Fibroblast of villous mesenchyme (primary cell): ENCODE measurements around the gene GPR37L1. TPM values are rescaled to one million over a fixed set of nuclear protein-coding genes. Genes with fewer than 3 reads are reported as not detected.

ENCODE experiments used
- DNase-seq: peaks from one replicate; pipeline ENCODE4 v3.0.0-alpha.2; 2010; ENCODE audit warnings: low read depth
- H3K4me3 ChIP-seq: 2 replicates; pipeline ENCODE4 v1.5.1; 2011; ENCODE audit warnings: low read depth, mild to moderate bottlenecking, low read length
- total RNA-seq: library from RNA; depleted of rRNA; stranded (reverse); fragments of >200 nt; gene quantifications from 2 replicates; pipeline ENCODE4 v1.2.3, GENCODE V29; 2012
- TF ChIP-seq, protein P1 (sequence below): IDR thresholded peaks from 2 replicates; pipeline ENCODE4 v1.5.1; 2012; ENCODE audit warnings: low read depth, mild to moderate bottlenecking, low read length; ENCODE audit not compliant: insufficient read depth

GPR37L1 gene
- total RNA-seq, 1 donor: under 0.01 TPM

GRCh38 chr1:202154766-202155477, 32.2 kb downstream of the GPR37L1 start:
- no peak overlapping the region for H3K4me3 ChIP-seq
- TF ChIP-seq, protein P1, sequence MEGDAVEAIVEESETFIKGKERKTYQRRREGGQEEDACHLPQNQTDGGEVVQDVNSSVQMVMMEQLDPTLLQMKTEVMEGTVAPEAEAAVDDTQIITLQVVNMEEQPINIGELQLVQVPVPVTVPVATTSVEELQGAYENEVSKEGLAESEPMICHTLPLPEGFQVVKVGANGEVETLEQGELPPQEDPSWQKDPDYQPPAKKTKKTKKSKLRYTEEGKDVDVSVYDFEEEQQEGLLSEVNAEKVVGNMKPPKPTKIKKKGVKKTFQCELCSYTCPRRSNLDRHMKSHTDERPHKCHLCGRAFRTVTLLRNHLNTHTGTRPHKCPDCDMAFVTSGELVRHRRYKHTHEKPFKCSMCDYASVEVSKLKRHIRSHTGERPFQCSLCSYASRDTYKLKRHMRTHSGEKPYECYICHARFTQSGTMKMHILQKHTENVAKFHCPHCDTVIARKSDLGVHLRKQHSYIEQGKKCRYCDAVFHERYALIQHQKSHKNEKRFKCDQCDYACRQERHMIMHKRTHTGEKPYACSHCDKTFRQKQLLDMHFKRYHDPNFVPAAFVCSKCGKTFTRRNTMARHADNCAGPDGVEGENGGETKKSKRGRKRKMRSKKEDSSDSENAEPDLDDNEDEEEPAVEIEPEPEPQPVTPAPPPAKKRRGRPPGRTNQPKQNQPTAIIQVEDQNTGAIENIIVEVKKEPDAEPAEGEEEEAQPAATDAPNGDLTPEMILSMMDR: peak; percentile 63
- peak; percentile 80 for DNase-seq

DNA sequence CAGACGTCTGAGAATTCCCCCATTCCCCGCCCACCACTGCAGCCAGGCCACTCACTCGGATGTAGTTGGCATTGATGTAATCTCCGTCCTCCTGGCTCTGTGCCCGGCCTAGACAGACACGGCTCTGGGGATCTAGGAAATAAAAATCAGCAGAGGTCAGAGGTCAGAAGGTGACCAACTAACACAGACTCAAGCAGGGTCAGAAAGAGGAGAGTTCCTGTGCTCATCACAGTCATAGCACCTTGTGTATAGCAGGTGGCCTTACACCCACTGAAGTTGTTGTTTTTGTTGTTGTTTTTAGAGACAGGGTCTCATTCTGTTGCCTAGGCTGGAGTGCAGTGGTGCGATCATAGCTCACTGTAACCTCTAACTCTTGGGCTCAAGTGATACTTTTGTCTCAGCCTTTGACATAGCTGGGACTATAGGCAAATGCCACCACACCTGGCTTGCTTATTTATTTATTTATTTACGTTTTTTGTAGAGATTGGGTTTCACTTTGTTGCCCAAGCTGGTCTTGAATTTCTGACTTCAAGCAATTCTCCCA, 32.8 kb downstream of the GPR37L1 start:
- TF ChIP-seq, protein P1: no peak
- H3K4me3 ChIP-seq: no peak overlapping the region
- peak; percentile 24 for DNase-seq

DNA sequence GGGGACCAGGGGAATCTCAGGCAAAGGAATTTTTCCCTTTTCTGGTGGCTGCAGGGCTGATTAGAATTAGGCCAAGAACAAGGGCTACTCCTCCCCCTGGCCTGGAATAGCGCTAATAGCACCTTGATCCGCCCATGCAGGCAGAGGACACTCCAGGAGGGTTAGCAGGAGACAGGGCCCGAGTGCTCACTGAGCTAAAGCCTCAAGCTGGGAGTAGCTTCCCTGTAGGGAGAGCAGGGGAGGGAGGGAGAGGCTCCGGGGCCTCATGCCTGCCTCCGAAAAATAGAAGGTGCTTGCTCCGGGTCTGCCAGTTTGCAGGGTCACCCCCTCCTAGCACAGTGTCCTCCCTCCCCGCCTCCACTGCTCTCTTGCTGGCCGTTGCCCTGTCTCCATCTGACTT, 33.9 kb downstream of the GPR37L1 start:
- no peak for DNase-seq
- TF ChIP-seq, protein P1: no peak
- H3K4me3 ChIP-seq: no peak overlapping the region

GRCh38 chr1:202157945-202158344, 35.2 kb downstream of the GPR37L1 start:
- H3K4me3 ChIP-seq: no peak overlapping the region
- TF ChIP-seq, protein P1: no peak
- no peak for DNase-seq

- TF ChIP-seq, protein P1: no peak
- no peak overlapping the region for H3K4me3 ChIP-seq
- no peak for DNase-seq
Observed at GRCh38 chr1:202158810-202159533, 36.3 kb downstream of the GPR37L1 start.

GRCh38 chr1:202159534-202160371, 37.0 kb downstream of the GPR37L1 start:
- DNase-seq: no peak
- TF ChIP-seq, protein P1: no peak
- no peak overlapping the region for H3K4me3 ChIP-seq
